Measurements from ENCODE around the gene ANKLE2.

Gene ANKLE2

DNA sequence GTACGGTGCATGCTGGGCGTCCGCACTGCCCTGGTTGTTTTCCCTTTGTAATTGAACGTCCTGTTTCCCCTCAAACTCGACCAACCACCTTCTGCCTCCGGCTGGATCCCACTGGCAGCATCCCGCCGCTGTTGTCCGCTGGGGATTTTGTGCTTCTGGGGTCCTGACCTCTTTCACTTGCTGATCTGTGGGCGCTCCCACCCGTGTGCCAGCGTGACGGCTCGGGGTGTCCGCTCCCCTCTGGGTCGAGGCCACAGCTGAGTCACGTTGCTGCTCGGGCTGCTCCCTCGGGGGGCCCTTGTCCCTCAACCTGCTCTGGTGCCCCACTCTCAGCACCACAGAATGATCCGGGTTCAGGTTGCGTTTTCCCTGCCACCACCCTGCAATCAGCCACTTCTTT lies 43.0 kb downstream of the ANKLE2 start:
- TF ChIP-seq CTCF (IDR thresholded peaks at IDR 0.05; ENCODE audit: low read depth, low read length, missing control alignments), result no peak
- Histone ChIP-seq H3K4me3 (ENCODE audit: low read depth, low read length) (no peak overlapping the region), H3K27ac (no peak overlapping the region), H3K27me3 (replicated peaks) (no peaks in the 10 kb centered on the region), H3K36me3 (replicated peaks) (peaks cover 53% of the 10 kb centered on the region)
- no peak for DNase-seq
- in situ Hi-C loops (cut with HindIII; ENCODE audit: low pct_ligation_motif_present, low sequenced_read_pairs), result no loop called here

- H3K4me3 ChIP-seq (ENCODE audit: low read depth, low read length), result no peak overlapping the region
- no peak for DNase-seq
- in situ Hi-C loops (cut with HindIII; ENCODE audit: low pct_ligation_motif_present, low sequenced_read_pairs), result no loop called here
- H3K27me3 ChIP-seq (replicated peaks), result no peaks in the 10 kb centered on the region
- no peak for TF ChIP-seq CTCF (IDR thresholded peaks at IDR 0.05; ENCODE audit: low read depth, low read length, missing control alignments)
- H3K27ac ChIP-seq, result no peak overlapping the region
- peaks cover 46% of the 10 kb centered on the region for H3K36me3 ChIP-seq (replicated peaks)
These were observed 43.9 kb downstream of the ANKLE2 start for GRCh38 chr12:132717531-132718387.

- TF ChIP-seq CTCF (IDR thresholded peaks at IDR 0.05; ENCODE audit: low read depth, low read length, missing control alignments), result no peak
- Histone ChIP-seq H3K27ac (no peak overlapping the region), H3K27me3 (replicated peaks) (no peaks in the 10 kb centered on the region), H3K4me3 (ENCODE audit: low read depth, low read length) (no peak overlapping the region), H3K36me3 (replicated peaks) (peaks cover 40% of the 10 kb centered on the region)
- in situ Hi-C loops (cut with HindIII; ENCODE audit: low pct_ligation_motif_present, low sequenced_read_pairs), result no loop called here
- no peak for DNase-seq
These were observed 44.6 kb downstream of the ANKLE2 start for GRCh38 chr12:132717011-132717410.

GRCh38 chr12:132716356-132716755 lies 45.3 kb downstream of the ANKLE2 start:
- Histone ChIP-seq H3K27me3 (replicated peaks) (no peaks in the 10 kb centered on the region), H3K36me3 (replicated peaks) (peaks cover 38% of the 10 kb centered on the region), H3K4me3 (ENCODE audit: low read depth, low read length) (no peak overlapping the region), H3K27ac (no peak overlapping the region)
- in situ Hi-C loops (cut with HindIII; ENCODE audit: low pct_ligation_motif_present, low sequenced_read_pairs), result no loop called here
- TF ChIP-seq CTCF (IDR thresholded peaks at IDR 0.05; ENCODE audit: low read depth, low read length, missing control alignments), result no peak
- no peak for DNase-seq

- Histone ChIP-seq H3K27me3 (replicated peaks) (no peaks in the 10 kb centered on the region), H3K27ac (no peak overlapping the region), H3K4me3 (ENCODE audit: low read depth, low read length) (no peak overlapping the region), H3K36me3 (replicated peaks) (peaks cover 33% of the 10 kb centered on the region)
- in situ Hi-C loops (cut with HindIII; ENCODE audit: low pct_ligation_motif_present, low sequenced_read_pairs), result no loop called here
- no peak for TF ChIP-seq CTCF (IDR thresholded peaks at IDR 0.05; ENCODE audit: low read depth, low read length, missing control alignments)
- no peak for DNase-seq
These were observed 45.8 kb downstream of the ANKLE2 start for GRCh38 chr12:132715874-132716273.

DNA sequence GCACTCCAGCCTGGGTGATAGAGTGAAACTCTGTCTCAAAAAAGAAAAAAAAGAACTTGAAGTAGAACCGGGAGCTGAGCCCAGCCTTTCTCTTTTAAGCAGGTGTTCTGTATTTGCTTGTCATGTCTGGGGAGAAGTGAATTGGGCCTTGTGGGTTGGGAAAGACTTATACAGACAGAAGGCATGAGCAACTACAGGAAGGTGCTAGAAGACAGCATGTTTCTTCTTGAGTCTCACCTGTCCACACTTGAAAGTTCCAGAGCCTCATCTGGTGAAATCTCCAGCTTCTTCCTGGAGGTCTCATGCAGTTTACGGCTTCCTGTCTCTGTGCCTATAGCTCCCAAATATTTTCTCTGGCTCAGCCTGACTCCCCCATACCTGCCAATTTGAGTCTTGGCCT lies 48.5 kb downstream of the ANKLE2 start:
- peaks cover 16% of the 10 kb centered on the region for H3K36me3 ChIP-seq (replicated peaks)
- no peaks in the 10 kb centered on the region for H3K27me3 ChIP-seq (replicated peaks)
- no peak for TF ChIP-seq CTCF (IDR thresholded peaks at IDR 0.05; ENCODE audit: low read depth, low read length, missing control alignments)
- no peak overlapping the region for H3K4me3 ChIP-seq (ENCODE audit: low read depth, low read length)
- no peak for DNase-seq
- in situ Hi-C loops (cut with HindIII; ENCODE audit: low pct_ligation_motif_present, low sequenced_read_pairs), result no loop called here
- no peak overlapping the region for H3K27ac ChIP-seq
